GM19372 (cell line): ENCODE data around the gene NAPB.
"Not testable (repeated sequence)": the region's sequence is repeated elsewhere in the genome, so short reads cannot be mapped to it uniquely, and the experiment has no call there.

Experiments
- ATAC-seq: cut with Tn5 transposase; IDR thresholded peaks from one replicate; pipeline ENCODE4 v1.9.1; 2021; ENCODE audit warnings: mild to moderate bottlenecking, low read depth, moderate library complexity; ENCODE audit not compliant: unreplicated experiment

Gene NAPB

GRCh38 chr20:23420943-23421931, at the start of gene NAPB:
Gene NAPB (minus strand): TSS chr20:23421488. CDS start chr20:23421402, 86 bp downstream.
- peak; percentile 94 for ATAC-seq

- ATAC-seq = not testable (repeated sequence)
Measured at GRCh38 chr20:23466961-23467360, 45.7 kb upstream of the NAPB start.

GRCh38 chr20:23461180-23461579, 39.9 kb upstream of the NAPB start:
- ATAC-seq = no peak

DNA sequence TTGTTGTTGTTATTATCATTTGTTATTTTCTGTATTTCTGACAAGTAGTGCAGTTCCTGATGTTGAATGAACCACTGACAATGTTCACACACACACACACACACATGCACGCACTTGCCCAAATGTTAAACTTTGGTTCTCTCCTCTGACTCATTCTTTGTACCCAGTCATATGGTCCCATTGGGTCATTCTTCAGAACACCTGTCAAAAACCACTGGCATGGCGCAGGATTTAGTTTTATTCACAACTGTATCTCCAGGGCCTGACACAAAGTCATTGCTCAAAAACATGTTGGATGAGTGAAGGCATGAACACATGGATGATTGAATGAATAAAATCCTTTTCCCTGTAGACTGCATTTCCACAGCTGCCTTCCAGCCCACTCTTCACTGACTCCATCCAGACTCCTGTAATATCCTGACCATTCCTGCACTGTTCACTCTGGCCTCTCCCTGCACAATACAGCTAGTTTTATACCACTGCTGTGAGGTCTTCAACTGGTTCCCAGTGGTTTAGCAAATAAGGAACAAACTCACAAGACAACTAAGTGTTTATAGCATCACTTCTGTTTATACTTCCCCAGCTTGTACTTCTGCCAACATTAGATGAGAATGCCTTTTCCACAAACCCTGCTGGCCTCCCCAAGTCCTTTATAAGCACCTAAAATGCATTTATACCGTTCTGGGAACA, 38.3 kb upstream of the NAPB start:
- ATAC-seq = no peak

DNA sequence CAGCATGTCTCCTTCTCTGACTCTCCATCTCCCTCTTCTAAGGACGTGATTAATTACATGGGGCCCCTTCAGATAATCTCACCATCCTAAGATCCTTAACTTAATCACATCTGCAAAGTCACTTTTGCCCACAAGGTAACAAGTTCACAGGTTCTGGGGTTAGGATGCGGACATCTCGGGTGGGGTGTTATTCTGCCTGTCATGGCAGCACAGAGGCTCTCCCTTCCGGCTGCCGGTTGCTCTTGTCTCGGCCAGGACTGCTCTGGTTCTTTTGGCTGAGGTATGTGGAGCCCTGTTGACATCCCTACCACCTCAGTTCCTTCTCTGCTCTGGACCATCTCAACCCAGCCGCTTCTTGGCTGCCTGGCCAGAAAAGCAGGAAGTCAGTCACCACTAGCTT, 35.6 kb upstream of the NAPB start:
- no peak for ATAC-seq

DNA sequence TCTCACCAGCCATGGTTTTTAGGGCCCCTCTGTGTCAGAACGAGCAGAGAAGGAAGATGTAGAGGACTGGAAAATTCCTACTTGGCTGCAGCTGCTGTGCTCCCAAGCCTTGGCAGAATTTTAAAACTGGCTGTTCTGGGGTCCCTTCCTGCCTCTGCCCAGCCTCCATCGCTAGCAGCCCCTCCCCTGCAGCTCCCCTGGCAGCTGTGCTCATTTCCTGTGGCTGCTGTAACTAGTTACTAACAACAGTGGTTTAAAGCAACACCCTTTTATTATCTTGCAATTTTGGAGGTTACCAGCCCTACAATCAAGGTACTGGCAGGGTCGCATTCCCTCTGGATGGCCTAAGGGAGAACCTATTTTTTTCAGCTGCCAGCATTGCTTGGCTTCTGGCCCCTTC, 35.1 kb upstream of the NAPB start:
- no peak for ATAC-seq

- no peak for ATAC-seq
Measured at GRCh38 chr20:23455639-23456038, 34.4 kb upstream of the NAPB start.

DNA sequence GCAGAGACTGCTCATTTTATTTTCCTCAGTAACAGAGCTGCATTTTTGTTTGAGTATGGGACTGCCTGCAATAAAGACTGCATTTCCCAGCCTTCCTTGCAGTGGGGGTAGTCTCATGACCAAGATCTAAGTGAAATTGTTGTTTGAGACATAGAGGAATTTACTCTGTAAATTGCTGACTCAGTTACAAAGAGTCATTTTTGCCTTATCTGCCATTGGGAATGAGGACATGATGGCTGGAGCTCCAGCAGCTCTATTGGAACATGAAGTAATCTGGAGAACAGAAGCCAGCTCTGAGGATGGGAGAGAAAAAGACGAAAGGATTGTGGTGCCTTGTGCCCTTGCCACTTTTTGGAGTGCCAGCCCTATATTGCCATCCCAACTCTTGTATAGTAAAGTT, 33.5 kb upstream of the NAPB start:
- ATAC-seq = no peak

- no peak for ATAC-seq
Measured at GRCh38 chr20:23453549-23454543, 32.6 kb upstream of the NAPB start.

DNA sequence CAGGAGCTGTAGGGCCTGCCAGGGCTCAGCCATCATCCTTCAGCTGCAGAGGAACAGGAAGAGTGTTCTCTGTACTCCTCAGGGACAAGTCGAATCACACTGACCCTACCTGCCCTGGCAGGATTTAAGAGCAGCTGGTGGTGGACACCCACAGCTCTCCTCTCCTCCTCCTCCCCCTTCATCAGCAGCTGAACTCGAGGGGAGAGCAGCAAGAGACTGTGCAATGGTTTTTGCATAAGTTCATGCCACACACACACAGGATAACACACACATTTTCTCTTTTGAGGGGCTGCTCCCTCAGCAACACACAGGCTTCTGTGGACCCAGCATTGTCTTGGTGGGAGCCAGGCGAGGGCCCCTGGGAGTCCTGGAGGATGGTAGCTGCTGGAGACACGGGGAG, 31.5 kb upstream of the NAPB start, which contains the start of gene CST11:
CST11 (minus strand) TSS at position 101 of the 400 bp plus-strand sequence; CDS start at position 36, 65 bp downstream.
- no peak for ATAC-seq

GRCh38 chr20:23451956-23452487, 30.7 kb upstream of the NAPB start:
- no peak for ATAC-seq

DNA sequence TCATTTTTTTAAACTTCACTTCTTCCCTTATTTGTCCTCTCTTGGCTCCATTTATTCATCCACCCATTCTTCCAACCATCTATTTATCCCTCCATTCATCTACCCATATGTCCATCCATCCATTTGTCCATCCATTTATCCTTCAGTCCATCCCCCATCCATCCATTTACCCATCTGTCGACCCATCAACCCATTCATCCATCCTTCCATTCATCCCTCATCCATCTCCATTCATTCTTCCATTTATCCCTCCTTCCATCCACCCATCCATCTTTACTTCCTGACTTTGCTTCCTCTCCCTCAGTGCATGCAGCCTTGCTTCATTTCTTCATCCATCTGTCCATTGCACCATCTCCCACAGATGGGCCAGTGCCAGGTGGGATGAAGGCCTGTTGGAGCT, 29.6 kb upstream of the NAPB start:
- no peak for ATAC-seq

DNA sequence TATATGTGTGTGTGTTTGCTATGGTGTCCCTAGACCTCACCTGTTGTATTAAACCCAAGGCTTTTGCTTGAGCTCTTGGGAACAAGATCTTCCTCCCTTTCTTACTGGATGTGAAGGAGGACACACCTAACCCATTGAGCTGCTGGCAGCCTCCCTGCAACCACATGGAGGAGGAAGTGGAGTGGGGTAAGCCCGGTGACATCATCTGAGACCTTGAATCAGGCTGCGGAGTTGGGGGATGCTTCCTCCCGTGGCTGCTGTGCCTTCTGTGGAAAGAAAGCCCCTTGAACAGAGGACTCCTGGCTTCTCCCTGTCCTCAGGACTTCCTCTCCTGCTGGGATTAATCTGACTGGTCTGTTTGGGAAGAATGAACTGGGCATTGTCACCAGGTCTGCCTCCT, 28.1 kb upstream of the NAPB start:
- ATAC-seq = no peak

DNA sequence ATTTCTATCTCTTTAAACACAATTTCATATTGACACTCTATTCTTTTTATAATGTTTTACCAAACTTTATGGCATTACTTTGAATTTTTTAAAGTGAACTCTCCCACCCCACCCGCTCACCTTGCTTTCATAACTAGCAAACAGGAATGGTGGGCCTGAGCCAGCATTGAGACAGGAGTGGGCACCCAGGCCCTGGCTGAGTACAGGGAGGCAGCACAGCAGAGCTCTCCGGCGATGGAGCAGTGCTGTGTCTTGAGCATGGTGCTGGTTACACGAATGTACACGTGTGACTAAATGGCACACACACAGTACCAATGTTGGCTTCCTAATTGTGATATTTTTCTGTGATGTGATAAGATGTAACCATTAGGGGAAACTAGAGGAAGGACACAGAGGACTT, 26.9 kb upstream of the NAPB start:
- ATAC-seq = no peak

DNA sequence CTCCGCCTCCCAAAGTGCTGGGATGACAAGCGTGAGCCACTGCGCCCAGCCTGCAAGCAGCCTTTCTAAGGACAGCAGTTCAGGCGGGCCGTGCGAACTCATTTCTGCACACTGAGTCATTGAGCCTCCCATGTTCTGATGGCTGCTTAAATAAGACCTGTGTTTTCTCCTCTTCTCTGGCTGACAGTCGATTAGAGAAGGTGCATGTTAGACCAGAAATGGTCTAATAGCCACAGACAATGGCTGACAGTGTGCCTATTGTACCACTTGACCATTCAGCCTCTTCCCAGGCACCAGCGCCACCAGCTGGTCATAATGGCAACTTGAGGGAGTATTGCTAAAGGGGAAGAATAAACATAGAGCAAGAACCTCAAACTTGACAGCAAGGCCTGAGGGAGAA, 25.2 kb upstream of the NAPB start:
- peak; percentile 64 for ATAC-seq

- ATAC-seq = no peak
Measured at GRCh38 chr20:23445596-23446217, 24.4 kb upstream of the NAPB start.

GRCh38 chr20:23444859-23445258, 23.6 kb upstream of the NAPB start:
- ATAC-seq = no peak

DNA sequence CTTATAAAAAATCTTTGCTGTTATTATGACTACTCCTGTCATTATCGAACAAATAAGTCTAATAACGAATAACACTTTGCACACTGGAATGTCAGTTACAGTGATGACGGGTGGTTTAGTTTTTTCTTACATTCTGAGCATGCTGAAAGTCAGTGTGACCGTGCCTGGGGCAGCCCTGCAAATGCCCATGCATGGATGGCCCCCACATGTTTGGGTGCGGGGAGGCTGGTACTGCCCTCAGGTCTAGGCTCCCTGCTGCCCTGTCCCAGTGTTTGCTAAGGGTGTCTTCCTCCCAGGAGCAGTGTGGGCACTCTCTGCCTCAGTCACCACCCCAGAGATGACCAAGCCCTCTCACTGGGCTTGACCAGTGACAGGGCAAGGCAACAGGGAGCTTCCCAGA, 21.1 kb upstream of the NAPB start:
- ATAC-seq = no peak

DNA sequence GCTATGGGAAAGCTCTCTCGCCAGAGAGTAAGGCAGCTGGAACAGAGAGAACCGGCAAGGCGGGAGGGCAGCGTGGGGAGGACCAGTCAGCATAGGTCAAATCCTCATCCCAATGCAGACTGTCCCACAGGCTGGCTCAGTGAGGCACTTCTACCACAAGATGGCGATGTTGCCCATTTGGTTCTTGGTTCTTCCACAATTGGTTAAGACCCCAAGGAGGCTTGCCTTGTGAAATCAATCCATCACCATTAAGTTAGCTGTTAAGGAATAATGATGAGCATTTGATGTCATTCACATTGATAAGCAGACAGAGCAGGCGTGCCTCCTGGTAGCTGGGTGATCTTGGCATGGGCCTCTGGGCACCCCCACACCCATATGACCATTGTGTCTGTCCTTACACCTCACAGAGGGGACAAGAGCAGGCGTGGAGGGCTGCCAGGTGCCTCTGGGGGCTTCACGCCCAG, 20.6 kb upstream of the NAPB start:
- peak; percentile 73 for ATAC-seq

DNA sequence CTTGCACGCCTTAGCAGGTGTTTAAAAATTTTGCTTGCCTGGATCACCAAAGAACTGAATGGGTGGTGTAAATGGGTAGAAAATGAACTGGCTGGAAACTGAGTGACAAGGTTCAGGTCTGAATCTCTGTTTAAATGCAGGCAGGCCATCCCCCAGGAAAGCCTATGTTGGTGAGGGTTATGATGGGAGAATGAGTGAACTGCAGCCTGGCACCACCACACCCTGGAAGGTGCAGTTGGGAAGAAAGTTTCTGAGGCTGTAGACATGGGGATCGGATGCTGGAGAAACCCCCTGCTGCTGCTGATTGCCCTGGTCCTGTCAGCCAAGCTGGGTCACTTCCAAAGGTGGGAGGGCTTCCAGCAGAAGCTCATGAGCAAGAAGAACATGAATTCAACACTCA, 18.7 kb upstream of the NAPB start:
- no peak for ATAC-seq
